Neural cell (in vitro differentiated cells): ENCODE measurements around the gene ENAH.

ENCODE experiments used
- EZH2 ChIP-seq: fragments of 200-600, 300-800 bp; shearing (Covaris generic), sonication (generic); IDR thresholded peaks from 2 replicates; pipeline ENCODE4 v1.6.1; 2014; ENCODE audit warnings: antibody characterized with exemption, low read length, borderline replicate concordance, mild to moderate bottlenecking; ENCODE audit not compliant: insufficient read depth, poor library complexity, severe bottlenecking
- RAD21 ChIP-seq: fragments of 450-650 bp; conservative IDR thresholded peaks from 2 replicates; pipeline ENCODE4 v1.6.1; 2014; ENCODE audit warnings: antibody characterized with exemption, mild to moderate bottlenecking, moderate library complexity
- TAF1 ChIP-seq: IDR thresholded peaks from 2 replicates; pipeline ENCODE4 v1.6.1; 2012; ENCODE audit warnings: low read depth
- TF ChIP-seq, protein P1 (sequence below): fragments of 450-650 bp; IDR thresholded peaks from 2 replicates; pipeline ENCODE4 v1.5.1; 2014; ENCODE audit warnings: antibody characterized with exemption, mild to moderate bottlenecking, moderate library complexity; ENCODE audit not compliant: poor library complexity, severe bottlenecking
- TF ChIP-seq, protein P2 (sequence below): IDR thresholded peaks from 2 replicates; pipeline ENCODE4 v1.6.1; 2012; ENCODE audit warnings: borderline replicate concordance

GRCh38 chr1:225578251-225578977 lies 74.5 kb downstream of the ENAH start:
- TF ChIP-seq, protein P1, sequence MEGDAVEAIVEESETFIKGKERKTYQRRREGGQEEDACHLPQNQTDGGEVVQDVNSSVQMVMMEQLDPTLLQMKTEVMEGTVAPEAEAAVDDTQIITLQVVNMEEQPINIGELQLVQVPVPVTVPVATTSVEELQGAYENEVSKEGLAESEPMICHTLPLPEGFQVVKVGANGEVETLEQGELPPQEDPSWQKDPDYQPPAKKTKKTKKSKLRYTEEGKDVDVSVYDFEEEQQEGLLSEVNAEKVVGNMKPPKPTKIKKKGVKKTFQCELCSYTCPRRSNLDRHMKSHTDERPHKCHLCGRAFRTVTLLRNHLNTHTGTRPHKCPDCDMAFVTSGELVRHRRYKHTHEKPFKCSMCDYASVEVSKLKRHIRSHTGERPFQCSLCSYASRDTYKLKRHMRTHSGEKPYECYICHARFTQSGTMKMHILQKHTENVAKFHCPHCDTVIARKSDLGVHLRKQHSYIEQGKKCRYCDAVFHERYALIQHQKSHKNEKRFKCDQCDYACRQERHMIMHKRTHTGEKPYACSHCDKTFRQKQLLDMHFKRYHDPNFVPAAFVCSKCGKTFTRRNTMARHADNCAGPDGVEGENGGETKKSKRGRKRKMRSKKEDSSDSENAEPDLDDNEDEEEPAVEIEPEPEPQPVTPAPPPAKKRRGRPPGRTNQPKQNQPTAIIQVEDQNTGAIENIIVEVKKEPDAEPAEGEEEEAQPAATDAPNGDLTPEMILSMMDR = no peak
- no peak for TF ChIP-seq EZH2
- no peak for TF ChIP-seq RAD21
- TF ChIP-seq TAF1 = no peak
- TF ChIP-seq, protein P2, sequence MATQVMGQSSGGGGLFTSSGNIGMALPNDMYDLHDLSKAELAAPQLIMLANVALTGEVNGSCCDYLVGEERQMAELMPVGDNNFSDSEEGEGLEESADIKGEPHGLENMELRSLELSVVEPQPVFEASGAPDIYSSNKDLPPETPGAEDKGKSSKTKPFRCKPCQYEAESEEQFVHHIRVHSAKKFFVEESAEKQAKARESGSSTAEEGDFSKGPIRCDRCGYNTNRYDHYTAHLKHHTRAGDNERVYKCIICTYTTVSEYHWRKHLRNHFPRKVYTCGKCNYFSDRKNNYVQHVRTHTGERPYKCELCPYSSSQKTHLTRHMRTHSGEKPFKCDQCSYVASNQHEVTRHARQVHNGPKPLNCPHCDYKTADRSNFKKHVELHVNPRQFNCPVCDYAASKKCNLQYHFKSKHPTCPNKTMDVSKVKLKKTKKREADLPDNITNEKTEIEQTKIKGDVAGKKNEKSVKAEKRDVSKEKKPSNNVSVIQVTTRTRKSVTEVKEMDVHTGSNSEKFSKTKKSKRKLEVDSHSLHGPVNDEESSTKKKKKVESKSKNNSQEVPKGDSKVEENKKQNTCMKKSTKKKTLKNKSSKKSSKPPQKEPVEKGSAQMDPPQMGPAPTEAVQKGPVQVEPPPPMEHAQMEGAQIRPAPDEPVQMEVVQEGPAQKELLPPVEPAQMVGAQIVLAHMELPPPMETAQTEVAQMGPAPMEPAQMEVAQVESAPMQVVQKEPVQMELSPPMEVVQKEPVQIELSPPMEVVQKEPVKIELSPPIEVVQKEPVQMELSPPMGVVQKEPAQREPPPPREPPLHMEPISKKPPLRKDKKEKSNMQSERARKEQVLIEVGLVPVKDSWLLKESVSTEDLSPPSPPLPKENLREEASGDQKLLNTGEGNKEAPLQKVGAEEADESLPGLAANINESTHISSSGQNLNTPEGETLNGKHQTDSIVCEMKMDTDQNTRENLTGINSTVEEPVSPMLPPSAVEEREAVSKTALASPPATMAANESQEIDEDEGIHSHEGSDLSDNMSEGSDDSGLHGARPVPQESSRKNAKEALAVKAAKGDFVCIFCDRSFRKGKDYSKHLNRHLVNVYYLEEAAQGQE = no peak
